D721Med (cell line): ENCODE data around the gene SGCA.

ENCODE experiments used
- DNase-seq: peaks from one replicate; pipeline ENCODE4 v3.0.0; 2011; ENCODE audit warnings: low spot score; ENCODE audit not compliant: insufficient read length
- FAIRE-seq: peaks from 2 replicates; lab custom pipeline; 2011; peaks lifted over from hg19 to GRCh38; lab: Jason Lieb, UNC
- TF ChIP-seq, protein P1 (sequence below): IDR thresholded peaks from 2 replicates; pipeline ENCODE4 v1.5.1; 2012; ENCODE audit warnings: mild to moderate bottlenecking, control low read depth; ENCODE audit not compliant: insufficient read depth; ENCODE audit errors: missing control alignments

The SGCA gene

DNA sequence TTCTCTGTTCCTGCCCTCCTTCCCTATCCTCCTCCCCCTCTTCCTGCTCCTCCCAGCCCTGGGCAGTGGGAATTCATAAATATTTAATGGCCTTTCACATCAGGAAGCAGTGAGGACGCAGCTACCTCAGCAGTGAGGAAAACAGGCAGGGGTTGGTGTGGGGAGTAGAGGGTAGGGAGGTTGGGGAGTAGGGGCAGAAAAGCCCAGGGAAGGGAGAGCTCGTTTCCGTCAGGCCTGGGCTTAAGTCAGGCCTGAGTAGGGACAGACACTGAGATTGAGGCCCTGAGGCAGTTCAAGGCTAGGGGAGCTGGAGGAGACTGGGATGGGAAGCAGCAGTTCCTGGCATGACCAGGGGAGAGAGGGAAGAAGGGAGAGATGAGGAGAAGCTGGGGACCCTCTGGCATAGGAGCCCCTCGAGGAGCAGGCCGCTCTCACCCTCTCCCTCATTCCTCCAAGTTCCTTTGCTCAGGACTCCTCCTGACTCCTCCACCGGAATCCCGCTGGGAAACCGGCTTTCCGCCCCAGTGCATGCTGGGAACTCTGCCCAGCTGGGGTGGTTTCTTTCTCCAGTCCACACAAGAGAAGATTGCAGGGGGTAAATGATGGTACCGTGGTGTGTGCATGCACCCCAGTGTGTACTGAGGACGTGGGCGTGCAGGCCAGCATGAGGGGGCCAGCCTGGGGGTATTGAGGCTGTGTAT lies 42.0 kb upstream of the SGCA start:
- DNase-seq (no peak), FAIRE-seq (no peak)
- TF ChIP-seq, protein P1, sequence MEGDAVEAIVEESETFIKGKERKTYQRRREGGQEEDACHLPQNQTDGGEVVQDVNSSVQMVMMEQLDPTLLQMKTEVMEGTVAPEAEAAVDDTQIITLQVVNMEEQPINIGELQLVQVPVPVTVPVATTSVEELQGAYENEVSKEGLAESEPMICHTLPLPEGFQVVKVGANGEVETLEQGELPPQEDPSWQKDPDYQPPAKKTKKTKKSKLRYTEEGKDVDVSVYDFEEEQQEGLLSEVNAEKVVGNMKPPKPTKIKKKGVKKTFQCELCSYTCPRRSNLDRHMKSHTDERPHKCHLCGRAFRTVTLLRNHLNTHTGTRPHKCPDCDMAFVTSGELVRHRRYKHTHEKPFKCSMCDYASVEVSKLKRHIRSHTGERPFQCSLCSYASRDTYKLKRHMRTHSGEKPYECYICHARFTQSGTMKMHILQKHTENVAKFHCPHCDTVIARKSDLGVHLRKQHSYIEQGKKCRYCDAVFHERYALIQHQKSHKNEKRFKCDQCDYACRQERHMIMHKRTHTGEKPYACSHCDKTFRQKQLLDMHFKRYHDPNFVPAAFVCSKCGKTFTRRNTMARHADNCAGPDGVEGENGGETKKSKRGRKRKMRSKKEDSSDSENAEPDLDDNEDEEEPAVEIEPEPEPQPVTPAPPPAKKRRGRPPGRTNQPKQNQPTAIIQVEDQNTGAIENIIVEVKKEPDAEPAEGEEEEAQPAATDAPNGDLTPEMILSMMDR = no peak

DNA sequence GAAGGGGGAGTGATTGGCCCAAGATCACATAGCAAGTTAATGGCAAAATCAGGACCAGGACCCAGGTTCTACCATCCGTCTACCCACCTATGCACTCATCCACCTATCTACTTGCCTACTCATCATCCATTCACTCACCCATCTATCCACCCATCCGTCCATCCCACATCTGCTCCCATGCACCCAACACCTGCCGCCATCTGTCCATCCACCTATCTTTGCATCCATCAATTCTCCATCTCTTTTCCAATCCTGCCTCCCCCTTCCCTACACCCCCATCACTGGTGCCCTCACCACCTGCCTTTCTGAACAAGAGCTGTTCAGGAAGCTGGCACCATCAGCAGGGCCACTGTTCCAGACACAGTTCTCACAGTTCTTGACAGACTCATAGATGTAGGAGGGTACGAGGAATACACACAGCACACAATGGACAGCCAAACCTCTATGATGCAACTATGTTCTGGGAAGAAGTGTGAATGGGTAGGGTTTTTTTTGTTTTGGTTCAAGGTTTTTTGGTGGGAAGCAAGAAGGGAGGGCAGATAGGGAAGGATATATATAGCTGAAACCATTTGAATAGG lies 40.3 kb upstream of the SGCA start:
- no peak for FAIRE-seq
- DNase-seq = no peak
- TF ChIP-seq, protein P1 = no peak

DNA sequence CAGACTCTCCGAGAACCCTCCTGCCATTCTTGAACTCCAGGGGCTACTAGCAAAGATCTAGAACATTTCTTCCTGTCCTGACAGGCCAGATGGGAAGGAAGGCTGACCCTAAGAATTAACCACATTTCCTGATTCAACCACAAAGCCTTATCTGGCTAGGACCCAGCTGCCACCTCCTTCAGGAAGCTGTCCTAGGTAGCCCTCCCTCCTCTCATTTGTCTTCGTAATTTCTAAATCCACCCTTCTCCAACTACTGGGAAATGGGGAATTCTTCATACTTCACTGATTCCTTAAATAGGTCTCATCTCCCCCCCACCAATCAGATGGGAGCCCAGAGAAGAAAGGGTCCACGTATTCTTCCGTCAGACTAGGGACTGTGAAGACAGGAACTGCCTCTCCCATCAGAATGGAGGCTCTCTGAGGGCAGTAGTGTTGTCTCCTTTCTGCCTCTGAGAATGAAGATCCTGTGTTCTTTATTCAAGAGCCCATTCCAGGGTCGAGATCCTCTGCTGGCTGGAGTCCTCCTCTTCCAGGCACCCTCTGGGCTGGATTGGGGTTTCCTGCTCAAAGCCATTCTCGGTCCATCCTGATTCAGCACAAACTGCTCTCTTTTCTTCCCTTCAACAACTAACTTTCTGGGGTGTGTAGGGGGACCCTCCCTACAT lies 38.0 kb upstream of the SGCA start:
- FAIRE-seq (no peak), DNase-seq (no peak)
- TF ChIP-seq, protein P1 = no peak

DNA sequence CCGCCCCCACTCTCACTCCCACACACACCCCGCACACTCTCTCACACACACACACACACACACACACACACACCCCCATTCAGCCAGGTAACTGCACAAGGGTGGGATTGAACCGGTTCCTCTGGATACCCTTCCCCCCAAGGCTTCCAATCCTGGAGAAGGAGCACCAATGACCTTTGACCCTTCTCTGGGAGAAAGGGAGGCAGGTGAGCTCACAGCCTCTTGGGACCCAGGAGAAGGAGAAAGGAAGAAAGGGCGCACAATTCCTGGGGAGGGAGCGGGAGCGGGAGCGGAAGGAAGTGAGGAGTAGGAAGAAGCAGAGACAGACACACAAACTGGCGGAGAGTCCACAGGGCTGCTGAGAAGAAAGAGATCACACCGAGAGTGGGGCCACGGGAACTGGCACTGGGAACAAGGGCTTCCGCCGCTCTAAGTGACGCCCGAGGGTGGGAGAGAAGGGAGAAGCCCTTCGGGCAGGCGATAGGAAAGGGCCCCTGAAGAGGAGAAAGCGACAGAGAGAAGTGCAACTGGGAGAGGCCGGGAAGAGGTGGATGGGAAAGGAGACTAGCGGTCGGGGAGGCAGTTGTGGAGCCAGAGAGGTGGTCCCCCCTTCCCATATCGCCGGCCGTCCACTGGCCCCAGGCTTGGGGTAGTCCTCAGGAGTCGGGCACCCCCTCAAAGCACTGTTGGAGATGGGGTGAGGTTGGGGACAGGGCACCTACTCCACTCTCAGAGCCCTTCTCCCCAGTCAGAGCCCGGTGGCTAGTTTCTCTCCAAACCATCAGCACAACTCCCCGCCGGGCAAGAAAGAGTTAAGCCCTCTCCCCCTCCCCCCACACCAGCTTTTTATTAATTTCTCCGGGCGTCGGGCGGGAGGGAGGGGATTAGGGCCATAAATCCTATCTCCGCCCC lies 37.1 kb upstream of the SGCA start:
- TF ChIP-seq, protein P1 = no peak
- no peak for FAIRE-seq

DNA sequence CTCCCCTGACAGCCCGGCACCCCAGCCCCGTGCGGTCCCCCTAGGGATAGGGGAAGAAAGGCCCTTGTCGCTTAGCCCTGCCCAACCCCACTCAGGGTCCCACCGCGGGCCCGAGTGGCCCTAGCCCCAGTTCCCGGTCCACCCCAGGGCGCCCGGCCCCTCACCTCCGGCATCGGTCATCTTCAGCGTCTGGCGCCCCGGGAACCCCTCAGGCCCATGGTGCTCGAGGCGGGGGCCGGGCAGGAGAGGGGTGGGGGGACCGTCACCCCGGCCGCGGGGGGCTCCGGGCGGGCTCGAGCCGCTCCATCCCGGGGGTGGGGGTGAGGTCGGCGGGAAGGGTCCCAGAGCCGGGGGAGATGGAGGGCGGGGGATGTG lies 36.5 kb upstream of the SGCA start:
- DNase-seq (peak; percentile 77), FAIRE-seq (no peak)
- TF ChIP-seq, protein P1 = no peak

More for the DNA sequence above, 37.1 kb upstream of the SGCA start:
- no peak for DNase-seq

DNA sequence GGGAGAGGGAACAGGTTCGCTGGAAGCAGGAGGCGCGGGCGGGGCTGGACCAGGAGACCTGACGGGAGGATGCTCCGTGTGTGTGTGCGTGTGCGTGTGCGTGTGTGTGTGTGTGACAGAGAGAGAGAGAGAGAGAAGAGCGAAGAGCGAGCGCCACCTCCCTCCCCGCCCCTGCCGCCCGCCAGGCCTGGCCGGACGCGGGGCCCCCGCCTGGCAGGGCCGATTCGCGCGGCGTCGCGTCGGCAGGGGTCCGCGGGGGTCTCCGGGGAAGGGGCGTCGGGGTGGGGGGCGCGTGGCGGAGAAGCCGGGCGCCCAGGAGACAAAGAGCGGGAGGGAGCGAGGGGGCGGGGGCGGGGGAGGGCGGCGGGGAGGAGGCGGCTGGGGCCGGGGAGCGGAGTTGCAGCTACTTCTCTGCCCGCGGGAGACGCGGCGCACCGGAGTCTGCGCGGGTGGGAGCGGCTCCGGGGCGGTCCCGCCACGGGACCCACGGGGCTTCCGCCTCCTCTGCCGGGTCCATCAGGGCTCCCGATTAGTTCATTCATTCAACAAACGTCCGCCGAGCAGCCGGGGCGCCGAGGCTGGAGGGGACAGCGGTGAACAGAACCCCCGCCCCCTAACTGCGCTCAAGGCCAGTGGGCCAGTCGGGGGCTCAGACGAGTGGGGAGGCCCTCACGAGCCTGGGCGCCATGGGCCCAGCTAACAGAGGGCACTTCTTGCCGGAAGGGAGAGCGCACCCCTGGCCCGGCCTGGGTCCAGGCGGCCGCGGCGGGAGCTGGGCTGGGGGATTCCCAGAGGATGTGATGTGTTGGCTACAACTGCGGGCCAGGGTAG lies 35.9 kb upstream of the SGCA start, which contains the start of gene SAMD14:
SAMD14 (minus strand) TSS at position 433 of the 831 bp plus-strand sequence. CDS start 5,201 bp downstream, outside the sequence.
- FAIRE-seq (no peak), DNase-seq (no peak)
- TF ChIP-seq, protein P1 = no peak
